NK-92 (cell line): Measurements from ENCODE around the gene PLXNA2.

Experiments used
- DNase-seq: peaks from one replicate; lab custom pipeline; 2025; ENCODE audit not compliant: unreplicated experiment; lab: John Stamatoyannopoulos, UW

The PLXNA2 gene

DNA sequence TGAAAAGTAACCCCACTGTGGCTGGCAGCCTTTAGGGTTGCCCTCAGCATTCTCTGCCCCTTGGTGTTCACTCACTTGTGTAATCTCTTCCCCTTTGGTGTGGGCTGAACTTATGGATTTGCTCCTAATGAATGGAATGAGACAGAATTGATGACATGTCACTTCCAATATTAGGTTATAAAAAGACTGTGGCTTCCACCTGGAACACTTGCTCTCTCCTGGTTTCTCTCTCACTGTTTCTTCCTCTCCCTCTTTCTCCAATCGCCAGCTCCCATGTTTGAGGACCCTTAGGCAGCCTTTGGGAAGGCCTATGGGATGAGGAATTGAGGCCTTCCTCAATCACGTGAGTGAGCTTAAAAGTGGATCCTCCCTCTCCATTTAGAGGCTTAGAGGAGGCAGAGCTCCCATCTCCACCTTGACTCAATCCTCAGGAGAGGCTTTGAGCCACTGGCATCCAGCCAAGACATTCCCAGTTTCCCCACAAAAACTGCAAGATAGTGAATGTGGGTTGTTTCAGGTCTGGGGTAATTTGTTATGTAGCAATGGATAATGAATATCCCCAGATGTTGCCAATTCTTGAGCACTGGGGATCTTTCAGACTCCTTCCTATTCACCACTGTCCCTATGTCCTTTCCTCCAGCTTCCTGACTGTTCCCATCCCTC, 237.8 kb downstream of the PLXNA2 start:
- no peak for DNase-seq

DNA sequence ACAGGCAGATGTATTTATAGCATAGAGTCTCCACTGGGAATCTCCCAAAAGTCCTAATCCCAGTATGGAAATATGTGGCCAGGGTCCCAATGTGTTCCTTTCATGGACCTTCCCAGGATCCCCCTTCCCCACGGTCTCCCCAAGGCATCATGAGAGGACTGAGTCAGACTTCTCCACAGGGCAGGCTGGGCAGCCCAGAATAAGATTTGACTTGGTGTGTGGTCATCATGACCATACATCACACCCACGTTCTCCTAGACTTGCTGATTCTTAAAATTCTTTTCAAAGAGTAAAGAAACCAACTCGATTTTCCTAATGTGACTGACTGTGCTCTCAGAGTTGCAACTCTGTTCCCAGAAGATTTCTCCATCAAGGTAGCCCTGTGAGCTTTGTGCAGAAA, 239.3 kb downstream of the PLXNA2 start:
- no peak for DNase-seq

- DNase-seq = no peak
Measured at GRCh38 chr1:208003241-208003640, 240.9 kb downstream of the PLXNA2 start.

DNA sequence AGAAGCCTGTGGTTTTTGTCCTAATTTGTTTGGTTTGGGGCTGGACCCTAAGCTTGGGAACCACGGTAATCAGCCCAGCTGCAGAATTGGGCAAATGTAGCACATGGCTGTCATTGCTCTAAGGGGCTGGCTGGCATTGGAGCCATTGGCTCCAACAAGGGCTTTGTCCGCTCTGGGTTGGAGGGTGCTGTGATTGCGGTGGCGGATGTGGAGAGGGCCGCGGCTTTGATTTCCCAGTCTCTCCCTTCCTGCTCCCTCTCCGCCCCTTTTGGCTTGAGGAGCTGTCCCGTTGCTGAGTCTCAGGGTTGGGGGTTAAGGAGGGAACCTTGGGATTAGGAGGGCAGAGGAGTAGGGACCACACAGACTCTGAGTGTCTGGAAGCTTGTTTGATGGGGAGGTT, 241.5 kb downstream of the PLXNA2 start:
- no peak for DNase-seq

- DNase-seq = no peak
Measured at GRCh38 chr1:208002078-208002477, 242.1 kb downstream of the PLXNA2 start.

GRCh38 chr1:208000504-208000903, 243.7 kb downstream of the PLXNA2 start:
- DNase-seq = no peak

- DNase-seq = no peak
Measured at GRCh38 chr1:207999972-208000371, 244.2 kb downstream of the PLXNA2 start.

DNA sequence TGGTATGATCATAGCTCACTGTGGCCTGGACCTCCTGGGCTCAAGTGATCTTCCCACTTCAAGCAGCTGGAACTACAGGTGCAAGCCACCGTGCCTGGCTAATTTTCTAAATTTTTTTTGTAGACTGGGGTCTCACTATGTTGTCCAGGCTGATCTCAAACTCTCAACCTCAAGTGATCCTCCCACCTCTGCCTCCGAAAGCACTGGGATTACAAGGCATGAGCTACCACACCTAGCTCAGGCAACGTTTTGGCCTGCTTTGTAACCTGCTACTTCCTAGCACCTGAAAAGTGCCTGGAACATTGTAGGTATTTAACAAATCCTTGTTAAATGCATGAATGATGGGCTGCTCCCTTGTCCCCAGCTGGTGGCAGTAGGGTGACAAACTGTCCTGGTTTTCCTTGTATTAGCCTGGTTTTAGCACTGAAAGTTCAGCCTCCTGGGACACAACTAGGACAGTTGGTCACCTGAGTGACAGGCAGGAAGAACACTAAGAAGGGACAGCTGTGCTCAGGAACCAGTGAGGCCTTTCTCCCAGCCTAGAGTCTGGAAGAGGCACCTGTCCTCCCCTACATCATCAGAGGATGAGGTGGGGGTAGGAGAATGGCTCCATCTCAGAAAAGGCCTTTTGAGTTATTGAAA, 244.8 kb downstream of the PLXNA2 start:
- DNase-seq = no peak

GRCh38 chr1:207998691-207999090, 245.5 kb downstream of the PLXNA2 start:
- DNase-seq = no peak

DNA sequence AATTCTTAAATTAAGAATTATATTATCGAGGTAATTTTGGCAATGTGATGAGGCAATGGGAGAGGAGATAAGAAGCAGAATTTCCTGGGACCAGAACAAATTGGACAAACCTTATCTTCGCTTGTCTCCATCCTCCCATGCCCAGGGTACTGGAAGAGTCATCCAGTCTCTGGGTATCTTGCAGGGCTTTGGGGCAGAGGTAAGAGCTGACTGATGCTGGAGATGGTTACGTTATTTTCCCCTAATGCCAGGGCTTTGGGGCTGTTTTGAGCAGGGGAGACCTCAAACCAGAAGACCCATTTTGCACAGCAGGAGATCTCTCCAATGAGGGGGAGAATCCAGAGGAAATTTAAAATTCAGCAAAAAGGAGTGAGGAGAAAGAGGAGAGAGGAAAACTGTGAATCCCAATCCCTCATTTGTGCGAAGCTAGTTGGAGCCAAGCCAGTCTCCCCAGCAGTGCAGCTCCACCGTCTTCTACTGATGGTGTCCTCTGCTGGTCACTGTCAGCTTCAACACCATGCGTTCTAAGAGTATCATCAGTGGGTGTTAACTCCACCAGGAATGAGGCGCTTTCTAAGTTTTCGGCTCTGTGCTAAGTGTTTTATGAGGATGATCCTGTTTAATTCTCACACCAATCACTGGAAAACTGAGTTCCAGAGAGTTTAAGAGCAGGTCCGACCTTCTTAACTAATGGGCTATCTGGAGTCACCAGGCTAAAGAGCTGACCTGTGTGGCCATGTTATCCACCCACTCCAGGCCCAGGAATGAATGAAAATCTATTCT, 246.5 kb downstream of the PLXNA2 start:
- DNase-seq = no peak

DNA sequence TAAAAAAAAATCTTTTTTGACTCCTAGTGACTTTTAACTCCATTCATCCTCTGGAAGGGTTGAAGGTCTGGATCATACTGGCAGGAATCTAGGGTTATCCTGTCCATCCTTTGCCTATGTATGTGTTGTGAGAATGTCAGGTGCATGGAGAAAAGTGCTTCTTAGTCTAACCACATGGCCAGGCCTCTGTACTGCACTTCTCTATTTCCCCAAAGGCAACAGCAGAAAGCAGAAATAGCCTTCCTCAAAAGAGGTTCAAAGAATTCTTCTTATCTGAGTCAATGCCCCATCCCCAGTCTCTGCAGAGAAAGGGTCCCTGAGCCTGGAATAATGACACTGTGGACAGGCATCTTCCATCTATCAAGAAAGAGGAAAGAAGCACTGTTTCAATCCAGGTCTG, 247.5 kb downstream of the PLXNA2 start:
- no peak for DNase-seq

- no peak for DNase-seq
Measured at GRCh38 chr1:207995576-207995975, 248.6 kb downstream of the PLXNA2 start.

GRCh38 chr1:207993477-207994445, 250.4 kb downstream of the PLXNA2 start:
- no peak for DNase-seq

DNA sequence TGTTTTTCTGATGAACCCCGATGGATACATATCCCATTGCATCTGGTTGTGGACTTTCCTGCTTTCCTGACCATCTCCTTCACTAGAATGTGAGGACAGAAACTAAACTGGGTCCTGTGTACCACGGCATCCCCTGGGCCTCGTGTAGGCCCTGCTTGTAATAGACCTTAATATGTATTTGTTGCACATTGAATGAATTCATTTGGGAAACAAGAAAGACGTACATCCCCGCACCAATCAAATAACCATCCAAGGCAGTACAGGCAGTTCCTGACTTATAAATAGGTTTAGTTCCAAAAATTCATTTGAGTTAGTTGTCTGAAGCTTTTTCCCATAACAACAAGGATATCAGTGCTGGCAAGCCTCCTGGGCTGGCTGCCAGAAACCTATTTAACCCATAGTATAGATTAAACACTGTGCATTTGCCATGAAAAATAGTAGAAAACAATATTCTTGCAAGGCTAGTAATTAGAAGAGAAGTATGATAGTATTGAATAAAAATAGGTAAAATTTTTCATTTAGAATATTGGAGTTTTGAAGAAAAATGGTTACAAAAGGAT, 251.4 kb downstream of the PLXNA2 start:
- DNase-seq = no peak

- DNase-seq = no peak
Measured at GRCh38 chr1:207991583-207992026, 252.6 kb downstream of the PLXNA2 start.

DNA sequence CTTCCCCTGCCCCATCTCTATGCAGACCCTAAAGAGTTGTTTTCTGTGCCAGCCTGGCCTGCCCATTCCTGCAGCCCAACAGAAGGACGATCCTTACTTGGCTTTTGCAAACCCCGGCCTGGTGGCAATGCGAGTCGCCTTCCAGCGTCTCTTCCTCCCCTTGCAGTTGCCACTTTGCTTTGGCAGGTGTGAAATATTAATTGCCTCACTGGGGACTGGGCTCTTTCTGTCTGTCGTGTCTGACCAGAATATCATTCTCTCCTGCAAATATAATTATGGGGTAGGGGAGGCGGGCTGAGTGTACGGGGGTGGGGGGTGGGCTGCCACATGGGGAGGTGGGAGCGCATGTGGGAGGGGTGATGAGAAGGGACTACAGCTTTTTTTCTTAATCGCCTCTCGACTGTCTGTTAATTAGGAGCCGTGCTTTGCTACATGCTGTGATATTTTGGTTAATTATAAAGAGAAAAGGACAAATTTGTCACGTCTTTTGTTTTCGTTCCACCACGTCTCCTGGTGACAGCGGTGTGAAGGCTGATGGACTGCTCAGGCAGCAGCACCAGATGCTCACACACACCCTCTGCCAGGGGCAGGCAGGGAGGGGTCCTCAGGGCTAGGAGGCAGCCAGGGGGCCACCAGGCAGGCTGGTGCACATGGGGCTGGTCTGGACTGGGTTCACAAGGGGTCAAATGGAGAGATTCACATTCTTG, 253.2 kb downstream of the PLXNA2 start:
- no peak for DNase-seq

DNA sequence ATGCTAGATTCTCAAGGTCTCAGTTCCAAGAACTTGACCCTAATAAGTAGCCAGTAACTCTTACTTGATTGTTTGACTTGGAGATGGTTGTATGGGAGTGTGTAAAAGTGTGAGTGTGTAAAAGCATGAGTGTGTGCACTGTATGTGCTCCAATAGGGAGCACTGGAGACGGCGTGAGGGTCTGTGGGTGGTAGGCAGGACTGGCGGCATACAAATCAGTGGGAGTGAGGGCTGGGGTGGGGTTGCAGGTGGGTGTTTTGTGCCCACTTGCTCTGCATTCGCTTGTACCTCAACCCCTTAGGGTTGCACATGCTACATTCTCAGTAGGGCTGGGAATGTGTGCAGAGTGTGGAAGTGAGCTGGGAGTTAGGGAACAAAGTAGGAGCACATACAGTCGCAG, 253.7 kb downstream of the PLXNA2 start:
- no peak for DNase-seq

DNA sequence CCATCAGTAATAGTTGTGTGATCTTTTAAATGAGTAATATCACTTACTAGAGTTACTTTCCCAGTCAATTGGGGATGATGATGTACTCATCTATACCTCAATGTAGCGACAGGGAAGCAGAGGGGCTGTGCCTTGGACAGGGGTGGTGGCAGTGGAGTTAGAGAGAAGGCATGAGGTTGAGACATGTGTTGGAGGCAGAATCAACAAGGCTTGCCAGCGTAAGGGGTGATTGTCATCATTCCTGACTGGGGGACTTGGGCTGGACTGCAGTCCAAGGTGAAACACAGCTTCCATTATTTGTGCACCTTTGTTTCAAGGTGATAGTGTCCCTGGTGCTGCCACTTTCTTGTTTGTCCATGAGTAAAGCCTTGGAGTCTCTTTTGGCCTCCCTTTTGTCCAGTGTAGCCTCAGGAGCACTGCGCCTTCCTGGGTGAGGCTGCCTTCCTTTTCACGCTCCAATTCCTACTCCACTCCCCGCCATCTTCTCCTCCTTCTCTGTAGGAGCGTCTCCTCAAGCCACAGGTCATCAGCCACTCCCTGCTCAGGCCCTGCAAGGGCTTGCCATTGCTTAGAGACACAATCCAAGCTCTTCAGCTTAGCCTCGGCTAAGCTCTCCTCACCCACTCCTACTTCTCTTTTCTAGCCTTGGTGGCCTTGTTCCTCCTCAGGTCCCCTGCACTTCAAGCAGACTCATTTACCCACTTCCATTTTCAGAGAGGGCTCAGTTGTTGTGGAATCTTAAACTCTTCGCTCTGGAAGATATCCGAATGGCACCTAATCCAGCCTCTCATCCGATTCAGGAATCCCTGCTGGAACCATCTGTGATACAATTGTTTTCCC, 255.6 kb downstream of the PLXNA2 start:
- DNase-seq = no peak

- DNase-seq = no peak
Measured at GRCh38 chr1:207987164-207987563, 257.0 kb downstream of the PLXNA2 start.
